ENCODE results near the gene C1QC.

GRCh38 chr1:22689505-22689904 lies 46.1 kb downstream of the C1QC start:
- TF ChIP-seq CTCF (IDR thresholded peaks at IDR 0.05) = no peak
- TF ChIP-seq POLR2A (IDR thresholded peaks at IDR 0.05) = no peak
